GM10248 (cell line): ENCODE measurements around the gene OGA.

Experiments
- CTCF ChIA-PET: fragments of 300-600 bp; sonication (Branson Sonifier 250); formaldehyde crosslinking; extraction: SDS; loops from one replicate; lab custom pipeline; 2021; ENCODE audit warnings: antibody characterized with exemption; lab: Yijun Ruan, JAX
- POLR2A ChIA-PET: fragments of 350-650 bp; sonication (Branson Sonifier 250); formaldehyde crosslinking; extraction: SDS; loops from one replicate; lab custom pipeline; 2020; ENCODE audit warnings: antibody characterized with exemption; lab: Yijun Ruan, JAX
- DNase-seq: peaks from one replicate; pipeline ENCODE4 v3.0.0; 2012; ENCODE audit errors: extremely low spot score
- CTCF ChIP-seq: IDR thresholded peaks from 2 replicates; pipeline ENCODE4 v1.5.1; 2012; ENCODE audit warnings: mild to moderate bottlenecking, low read depth; ENCODE audit errors: extremely low read depth, missing control alignments, control extremely low read depth

The OGA gene

DNA sequence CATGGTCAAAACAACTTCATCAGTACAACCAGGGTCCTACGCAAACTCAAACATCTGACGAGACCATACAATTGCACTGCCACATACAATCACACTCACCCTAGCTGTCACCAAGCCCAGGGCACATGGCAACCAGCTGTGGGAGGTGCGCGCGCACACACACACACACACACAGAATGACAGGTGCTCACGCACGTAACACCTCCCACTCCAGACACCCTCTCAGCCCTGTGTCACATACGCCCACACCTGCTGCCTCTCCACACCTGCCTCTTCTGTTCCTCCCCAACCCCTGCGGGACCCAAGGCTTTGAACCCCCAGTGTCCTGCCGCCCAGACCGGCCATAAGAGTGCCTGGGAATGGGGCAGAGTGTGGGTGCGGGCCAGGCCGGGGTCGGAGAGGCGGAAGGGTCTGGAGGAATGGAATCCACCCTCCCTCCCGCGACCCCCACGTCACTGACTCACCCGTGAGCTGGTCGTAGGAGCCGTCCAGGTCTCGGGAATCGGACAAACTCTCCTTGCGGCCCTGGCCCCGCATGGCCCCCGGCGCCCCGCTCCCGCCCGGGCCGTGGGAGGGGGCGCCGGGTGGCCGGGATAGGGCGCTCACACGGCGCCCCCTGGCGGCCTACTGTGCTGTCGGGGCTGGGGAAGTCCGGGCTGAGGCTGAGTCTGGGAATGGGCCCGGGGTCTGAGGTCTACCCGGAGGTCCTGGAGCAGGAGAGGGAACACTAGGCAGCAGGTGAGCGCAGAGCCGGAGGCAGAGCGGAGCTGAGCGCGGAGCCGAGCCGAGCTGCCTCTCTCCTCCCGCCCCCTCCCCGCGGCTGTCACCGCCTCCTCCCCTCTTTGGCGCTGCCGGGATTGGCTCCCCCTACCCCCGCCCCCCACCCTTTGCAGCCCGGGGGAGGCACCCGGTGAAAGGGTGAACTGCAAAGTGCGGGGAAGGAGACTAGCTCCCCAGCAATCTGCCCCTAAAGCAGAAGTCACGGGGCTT lies 25.1 kb upstream of the OGA start, which contains the start of gene KCNIP2:
KCNIP2 (minus strand) TSS at position 769 of the 990 bp plus-strand sequence; CDS start at position 537, 232 bp downstream.
- peak; percentile 68 for TF ChIP-seq CTCF
- POLR2A ChIA-PET: interaction anchor here (0.6 kb wide), 1 partner anchor 9 kb away, joined by 3 read pairs; no protein-coding TSS in a partner anchor
- CTCF ChIA-PET: interaction anchor here (0.6 to 22.9 kb wide), 24 partner anchors 8 to 257 kb away, joined by 3 to 831 read pairs (median 4); partner anchors contain the start of gene HPS6
- DNase-seq: peak; percentile 82

DNA sequence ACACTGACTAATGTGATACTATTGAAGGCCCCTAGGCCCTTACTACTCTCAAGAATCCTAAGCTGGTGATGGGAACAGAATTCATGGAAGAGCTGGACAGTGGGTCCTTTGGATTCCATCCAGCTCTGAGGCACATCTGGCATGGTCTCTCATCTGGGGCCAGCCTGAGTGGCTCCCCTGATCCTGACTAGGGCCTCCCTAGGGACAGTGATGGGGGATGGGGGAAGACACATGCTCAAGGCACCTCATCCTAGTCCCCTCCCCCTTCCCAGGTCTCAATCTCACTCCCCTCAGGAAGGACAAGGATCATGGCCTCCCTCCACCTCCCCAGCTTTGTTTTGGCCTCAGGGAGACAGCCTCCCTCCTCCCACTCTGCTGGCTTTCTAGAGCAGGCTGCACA lies 23.6 kb upstream of the OGA start:
- CTCF ChIA-PET: interaction anchor here (1.0 to 22.9 kb wide), 49 partner anchors 11 to 628 kb away, joined by 3 to 831 read pairs (median 7); partner anchors contain the start of genes HPS6, NOLC1, NPM3 and OGA
- TF ChIP-seq CTCF: no peak
- DNase-seq: no peak
- POLR2A ChIA-PET: interaction anchor here (0.8 to 1.7 kb wide), 2 partner anchors 47 to 167 kb away, joined by 3 to 4 read pairs; no protein-coding TSS in a partner anchor

GRCh38 chr10:101840741-101841453 lies 22.7 kb upstream of the OGA start:
- TF ChIP-seq CTCF: peak; percentile 97
- CTCF ChIA-PET: interaction anchor here (0.6 to 22.9 kb wide), 74 partner anchors 10 to 627 kb away, joined by 3 to 831 read pairs (median 6); partner anchors contain the start of genes HPS6, NOLC1, NPM3 and OGA
- POLR2A ChIA-PET: interaction anchor here (0.6 to 1.7 kb wide), 4 partner anchors 22 to 169 kb away, joined by 4 to 9 read pairs (median 4); partner anchors contain the start of gene OGA
- peak; percentile 89 for DNase-seq

GRCh38 chr10:101840102-101840684 lies 21.9 kb upstream of the OGA start:
- no peak for DNase-seq
- TF ChIP-seq CTCF: no peak
- ChIA-PET CTCF (interaction anchor here (0.9 to 22.9 kb wide), 61 partner anchors 9 to 627 kb away, joined by 3 to 831 read pairs (median 7); partner anchors contain the start of genes HPS6, NOLC1, NPM3 and OGA), POLR2A (interaction anchor here (0.6 to 1.7 kb wide), 6 partner anchors 22 to 274 kb away, joined by 3 to 9 read pairs (median 4); partner anchors contain the start of gene OGA)

DNA sequence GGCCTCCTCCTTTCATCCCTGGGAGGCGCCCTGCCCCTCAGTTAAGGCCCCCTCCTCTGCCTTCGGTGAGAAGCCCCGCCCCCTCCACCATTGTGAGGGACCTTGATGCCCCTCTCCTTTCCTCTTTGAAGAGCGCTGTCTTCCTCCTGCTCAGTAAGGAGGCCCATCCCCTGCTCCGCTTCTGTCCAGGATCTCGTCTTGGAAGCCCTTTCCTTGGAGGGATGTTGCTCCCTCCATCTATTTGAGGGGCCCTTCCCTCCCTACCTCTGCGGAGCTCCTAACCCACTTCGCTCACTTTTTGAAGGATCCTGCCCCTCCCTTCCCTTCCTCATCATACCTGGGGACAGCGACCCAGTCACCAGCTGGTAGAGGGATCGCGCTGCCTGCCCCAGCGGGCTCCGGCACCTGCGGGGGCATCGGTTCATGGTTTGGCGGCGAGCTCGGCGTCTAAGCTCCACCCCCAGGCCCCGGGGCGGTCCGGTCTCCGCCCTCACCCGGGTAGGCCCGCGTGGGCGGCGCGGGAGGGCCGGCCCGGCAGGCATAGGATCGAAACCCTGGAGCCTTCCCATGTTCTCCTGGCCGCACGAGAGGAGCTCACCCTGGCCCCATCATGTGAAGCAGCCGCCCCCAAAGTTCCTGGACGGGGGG lies 21.3 kb upstream of the OGA start:
- DNase-seq: peak; percentile 83
- ChIA-PET POLR2A (interaction anchor here (0.6 to 1.5 kb wide), 6 partner anchors 21 to 275 kb away, joined by 3 to 6 read pairs (median 4); partner anchors contain the start of gene OGA), CTCF (interaction anchor here (0.8 to 22.9 kb wide), 18 partner anchors 8 to 252 kb away, joined by 3 to 831 read pairs (median 19); partner anchors contain the start of genes HPS6 and NPM3)
- TF ChIP-seq CTCF: no peak
